Measurements from ENCODE around the gene TBX10. TPM values are rescaled to one million over a fixed set of nuclear protein-coding genes. Genes with fewer than 3 reads are reported as not detected.

TBX10 gene
- total RNA-seq, 1 experiment from 2014 or later, result not detected

GRCh38 chr11:67606093-67606491 is 33.5 kb downstream of the TBX10 start:
- Histone ChIP-seq H3K36me3 (ENCODE audit: control insufficient read depth, insufficient read depth, low read length) (no peaks in the 10 kb centered on the region; the same call in 1 of the 2 replicates), H3K27ac (ENCODE audit: low read length) (peak overlapping the region; percentile 77), H3K27me3 (ENCODE audit: control insufficient read depth, insufficient read depth, low read length) (no peaks in the 10 kb centered on the region), H3K9me3 (ENCODE audit: control insufficient read depth, insufficient read depth, low read depth, low read length) (no peaks in the 10 kb centered on the region), H3K4me3 (ENCODE audit: low read depth in 2 of 2, low read length in 2 of 2) (peak overlapping the region; percentile 95 to 99), H3K4me1 (ENCODE audit: control insufficient read depth, insufficient read depth, low read length) (peaks cover 11% of the 10 kb centered on the region)
- intact Hi-C loops (cut with micrococcal nuclease; ENCODE audit: unreplicated experiment) (no loop called here), in situ Hi-C loops (cut with HindIII; ENCODE audit: low pct_unique_long_range_greater_than_20kb, low sequenced_read_pairs) (no loop called here)
- no peak for DNase-seq (ENCODE audit: low read depth, low spot score)
- POLR2A ChIA-PET, result no interaction called here
- no TSS peak for BruUV-seq (replicated peaks)
- peak; percentile 19 for ATAC-seq
- TF ChIP-seq POLR2AphosphoS5 (IDR thresholded peaks at IDR 0.05; ENCODE audit: low read depth, low read length) (no peak), TCF7L2 (IDR thresholded peaks at IDR 0.05; ENCODE audit: low read depth, low read length) (no peak), SIN3A (IDR thresholded peaks at IDR 0.05; ENCODE audit: borderline replicate concordance, insufficient read depth, low read depth, low read length) (no peak)
- TF ChIP-seq, protein P1, sequence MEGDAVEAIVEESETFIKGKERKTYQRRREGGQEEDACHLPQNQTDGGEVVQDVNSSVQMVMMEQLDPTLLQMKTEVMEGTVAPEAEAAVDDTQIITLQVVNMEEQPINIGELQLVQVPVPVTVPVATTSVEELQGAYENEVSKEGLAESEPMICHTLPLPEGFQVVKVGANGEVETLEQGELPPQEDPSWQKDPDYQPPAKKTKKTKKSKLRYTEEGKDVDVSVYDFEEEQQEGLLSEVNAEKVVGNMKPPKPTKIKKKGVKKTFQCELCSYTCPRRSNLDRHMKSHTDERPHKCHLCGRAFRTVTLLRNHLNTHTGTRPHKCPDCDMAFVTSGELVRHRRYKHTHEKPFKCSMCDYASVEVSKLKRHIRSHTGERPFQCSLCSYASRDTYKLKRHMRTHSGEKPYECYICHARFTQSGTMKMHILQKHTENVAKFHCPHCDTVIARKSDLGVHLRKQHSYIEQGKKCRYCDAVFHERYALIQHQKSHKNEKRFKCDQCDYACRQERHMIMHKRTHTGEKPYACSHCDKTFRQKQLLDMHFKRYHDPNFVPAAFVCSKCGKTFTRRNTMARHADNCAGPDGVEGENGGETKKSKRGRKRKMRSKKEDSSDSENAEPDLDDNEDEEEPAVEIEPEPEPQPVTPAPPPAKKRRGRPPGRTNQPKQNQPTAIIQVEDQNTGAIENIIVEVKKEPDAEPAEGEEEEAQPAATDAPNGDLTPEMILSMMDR (IDR thresholded peaks at IDR 0.05), result no peak
- TF ChIP-seq, protein P2, sequence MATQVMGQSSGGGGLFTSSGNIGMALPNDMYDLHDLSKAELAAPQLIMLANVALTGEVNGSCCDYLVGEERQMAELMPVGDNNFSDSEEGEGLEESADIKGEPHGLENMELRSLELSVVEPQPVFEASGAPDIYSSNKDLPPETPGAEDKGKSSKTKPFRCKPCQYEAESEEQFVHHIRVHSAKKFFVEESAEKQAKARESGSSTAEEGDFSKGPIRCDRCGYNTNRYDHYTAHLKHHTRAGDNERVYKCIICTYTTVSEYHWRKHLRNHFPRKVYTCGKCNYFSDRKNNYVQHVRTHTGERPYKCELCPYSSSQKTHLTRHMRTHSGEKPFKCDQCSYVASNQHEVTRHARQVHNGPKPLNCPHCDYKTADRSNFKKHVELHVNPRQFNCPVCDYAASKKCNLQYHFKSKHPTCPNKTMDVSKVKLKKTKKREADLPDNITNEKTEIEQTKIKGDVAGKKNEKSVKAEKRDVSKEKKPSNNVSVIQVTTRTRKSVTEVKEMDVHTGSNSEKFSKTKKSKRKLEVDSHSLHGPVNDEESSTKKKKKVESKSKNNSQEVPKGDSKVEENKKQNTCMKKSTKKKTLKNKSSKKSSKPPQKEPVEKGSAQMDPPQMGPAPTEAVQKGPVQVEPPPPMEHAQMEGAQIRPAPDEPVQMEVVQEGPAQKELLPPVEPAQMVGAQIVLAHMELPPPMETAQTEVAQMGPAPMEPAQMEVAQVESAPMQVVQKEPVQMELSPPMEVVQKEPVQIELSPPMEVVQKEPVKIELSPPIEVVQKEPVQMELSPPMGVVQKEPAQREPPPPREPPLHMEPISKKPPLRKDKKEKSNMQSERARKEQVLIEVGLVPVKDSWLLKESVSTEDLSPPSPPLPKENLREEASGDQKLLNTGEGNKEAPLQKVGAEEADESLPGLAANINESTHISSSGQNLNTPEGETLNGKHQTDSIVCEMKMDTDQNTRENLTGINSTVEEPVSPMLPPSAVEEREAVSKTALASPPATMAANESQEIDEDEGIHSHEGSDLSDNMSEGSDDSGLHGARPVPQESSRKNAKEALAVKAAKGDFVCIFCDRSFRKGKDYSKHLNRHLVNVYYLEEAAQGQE (IDR thresholded peaks at IDR 0.05; ENCODE audit: insufficient read depth in 1 of 2, low read depth in 2 of 2, low read length in 1 of 2), result no peak
- CTCF ChIA-PET, result interaction anchor here (0.7 to 1.5 kb wide), 2 partner anchors 8 to 53 kb away, joined by 3 to 11 read pairs; no protein-coding TSS in a partner anchor

DNA sequence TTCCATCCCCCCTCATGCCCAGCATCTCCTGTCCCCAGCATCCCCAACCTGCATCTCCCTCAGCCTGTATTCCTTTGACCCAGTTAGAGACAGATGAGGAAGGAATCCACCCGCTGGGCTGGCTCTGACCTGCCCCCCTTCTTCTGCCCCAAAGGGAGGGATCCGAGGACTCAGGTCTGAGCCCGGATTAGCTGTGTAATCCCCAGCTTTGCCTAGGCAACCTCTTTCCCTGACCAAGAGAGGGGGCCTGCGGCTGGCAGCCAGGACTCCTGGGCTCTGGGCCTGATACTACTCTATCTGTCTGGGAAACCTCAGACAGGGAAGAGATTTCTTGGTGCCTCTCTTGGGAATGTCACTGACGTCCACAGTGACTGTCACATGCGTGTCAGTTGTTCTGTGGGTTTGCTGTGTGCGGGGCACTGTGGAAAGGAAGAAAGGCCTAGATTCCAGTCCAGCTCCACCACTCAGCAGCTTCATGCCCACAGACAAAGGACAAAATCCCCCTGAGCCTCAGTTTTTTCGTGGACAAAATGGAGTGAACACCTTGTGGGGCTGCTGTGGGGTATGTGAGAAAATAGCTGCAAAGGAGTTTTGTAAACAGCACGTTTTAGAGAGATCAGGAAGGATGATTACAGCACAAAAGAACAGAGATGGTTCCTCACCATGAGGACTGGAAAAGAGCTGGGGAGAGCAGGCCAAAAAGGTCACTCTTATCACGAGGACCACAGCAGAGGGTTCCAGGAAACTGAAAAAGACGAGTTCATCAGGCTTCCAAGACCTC is 34.1 kb downstream of the TBX10 start:
- Histone ChIP-seq H3K27me3 (ENCODE audit: control insufficient read depth, insufficient read depth, low read length) (no peaks in the 10 kb centered on the region), H3K27ac (ENCODE audit: low read length) (no peak overlapping the region), H3K4me1 (ENCODE audit: control insufficient read depth, insufficient read depth, low read length) (peaks cover 11% of the 10 kb centered on the region), H3K36me3 (ENCODE audit: control insufficient read depth, insufficient read depth, low read length) (no peaks in the 10 kb centered on the region; the same call in 1 of the 2 replicates), H3K4me3 (ENCODE audit: low read depth in 2 of 2, low read length in 2 of 2) (no peak overlapping the region), H3K9me3 (ENCODE audit: control insufficient read depth, insufficient read depth, low read depth, low read length) (no peaks in the 10 kb centered on the region)
- POLR2A ChIA-PET, result no interaction called here
- TF ChIP-seq, protein P2 (IDR thresholded peaks at IDR 0.05; ENCODE audit: insufficient read depth in 1 of 2, low read depth in 2 of 2, low read length in 1 of 2), result no peak
- BruUV-seq (replicated peaks), result no TSS peak
- DNase-seq (ENCODE audit: low read depth, low spot score), result no peak
- intact Hi-C loops (cut with micrococcal nuclease; ENCODE audit: unreplicated experiment) (no loop called here), in situ Hi-C loops (cut with HindIII; ENCODE audit: low pct_unique_long_range_greater_than_20kb, low sequenced_read_pairs) (no loop called here)
- CTCF ChIA-PET, result interaction anchor here (0.7 to 1.5 kb wide), 2 partner anchors 9 to 54 kb away, joined by 3 to 11 read pairs; no protein-coding TSS in a partner anchor
- no peak for ATAC-seq
